HepG2 (cell line): ENCODE measurements around the gene PSMA2. TPM values are rescaled to one million over a fixed set of nuclear protein-coding genes. Genes with fewer than 3 reads are reported as not detected.

Experiments
- ARNTL ChIP-seq: sonication (generic); formaldehyde crosslinking; IDR thresholded peaks from 2 replicates; pipeline ENCODE4 v1.4.0; 2020; ENCODE audit warnings: mild to moderate bottlenecking, missing genetic modification reagents
- CENPT ChIP-seq: sonication (generic); formaldehyde crosslinking; IDR thresholded peaks from 2 replicates; pipeline ENCODE4 v1.8.0; 2022; ENCODE audit warnings: low read depth, mild to moderate bottlenecking, moderate library complexity, missing genetic modification reagents
- HDAC2 ChIP-seq: sonication (generic); formaldehyde crosslinking; IDR thresholded peaks from 2 replicates; pipeline ENCODE4 v1.4.0; 2020; ENCODE audit warnings: missing genetic modification reagents
- HNRNPLL ChIP-seq: fragments of 200-400 bp; formaldehyde crosslinking; IDR thresholded peaks from 2 replicates; pipeline ENCODE4 v1.6.1; 2017; ENCODE audit warnings: mild to moderate bottlenecking, low read depth, low read length; ENCODE audit not compliant: poor library complexity, severe bottlenecking
- KMT2B ChIP-seq: IDR thresholded peaks from 2 replicates; pipeline ENCODE4 v1.6.1; 2016; ENCODE audit warnings: missing genetic modification reagents, missing compliant biosample characterization
- MED13 ChIP-seq: sonication (generic); formaldehyde crosslinking; IDR thresholded peaks from 2 replicates; pipeline ENCODE4 v1.5.0; 2020; ENCODE audit warnings: missing genetic modification reagents
- NFYB ChIP-seq: sonication (generic); formaldehyde crosslinking; IDR thresholded peaks from 2 replicates; pipeline ENCODE4 v1.4.0; 2020; ENCODE audit warnings: missing genetic modification reagents
- NONO ChIP-seq, 2 experiments: fragments of 450-650 bp in 1 of 2; sonication (generic) in 1 of 2; formaldehyde crosslinking in 1 of 2; IDR thresholded peaks in 1 of 2; conservative IDR thresholded peaks in 1 of 2; 2 replicates each; pipeline versions ENCODE4 v1.6.1 to v1.8.0; 2017 to 2022; ENCODE audit warnings: mild to moderate bottlenecking in 1 of 2, missing genetic modification reagents in 1 of 2, moderate library complexity in 1 of 2
- SETDB1 ChIP-seq: sonication (generic); formaldehyde crosslinking; IDR thresholded peaks from 2 replicates; pipeline ENCODE4 v1.5.1; 2020; ENCODE audit warnings: missing genetic modification reagents, mild to moderate bottlenecking, borderline replicate concordance
- SMARCE1 ChIP-seq: fragments of 450-650 bp; IDR thresholded peaks from 2 replicates; pipeline ENCODE4 v1.6.1; 2017; ENCODE audit warnings: borderline replicate concordance
- SUZ12 ChIP-seq: fragments of 150-350 bp; IDR thresholded peaks from 2 replicates; pipeline ENCODE4 v1.6.1; 2014; ENCODE audit warnings: low read depth, low read length
- TBX3 ChIP-seq: fragments of 450-650 bp; IDR thresholded peaks from 2 replicates; pipeline ENCODE4 v1.6.1; 2017; ENCODE audit warnings: antibody characterized with exemption, mild to moderate bottlenecking, inconsistent platforms, borderline replicate concordance
- ZFP1 ChIP-seq: IDR thresholded peaks from 2 replicates; pipeline ENCODE4 v1.6.1; 2016
- ZNF670 ChIP-seq: sonication (generic); formaldehyde crosslinking; IDR thresholded peaks from 2 replicates; pipeline ENCODE4 v1.8.0; 2022; ENCODE audit warnings: mild to moderate bottlenecking, missing genetic modification reagents, borderline replicate concordance
- ZNF766 ChIP-seq: sonication (generic); formaldehyde crosslinking; IDR thresholded peaks from 2 replicates; pipeline ENCODE4 v1.5.0; 2020; ENCODE audit warnings: missing genetic modification reagents, borderline replicate concordance
- polyA plus RNA-seq, 8 experiments: library from polyadenylated mRNA; depleted of rRNA in 3 of 8; stranded (reverse) in 7 of 8; unstranded in 1 of 8; fragments of >200 nt; fragmentation: Illumina TruSeq in 4 of 8; extraction: Trizol in 4 of 8; gene quantifications; 2 replicates each; pipeline versions ENCODE4 v1.2.1 to v1.2.3, GENCODE V29; 2011 to 2016; ENCODE audit warnings: low read depth in 4 of 8, missing spikeins in 1 of 8, mixed read lengths in 1 of 8; ENCODE audit not compliant: insufficient read depth in 1 of 8
- total RNA-seq, 5 experiments: library from RNA; depleted of rRNA; stranded (reverse); fragments of >200 nt; fragmentation: Illumina TruSeq; extraction: Trizol; gene quantifications; 2 replicates each; pipeline ENCODE4 v1.2.3, GENCODE V29; 2016; ENCODE audit warnings: low read depth in 1 of 5
- TF ChIP-seq, protein P1 (sequence below): sonication (generic); formaldehyde crosslinking; IDR thresholded peaks from 2 replicates; pipeline ENCODE4 v1.4.0; 2020; ENCODE audit warnings: missing genetic modification reagents, borderline replicate concordance
- TF ChIP-seq, protein P2 (sequence below): sonication (generic); formaldehyde crosslinking; IDR thresholded peaks from 2 replicates; pipeline ENCODE4 v1.4.0; 2020; ENCODE audit warnings: mild to moderate bottlenecking, low read depth, missing genetic modification reagents
- TF ChIP-seq, protein P3 (sequence below): IDR thresholded peaks from 2 replicates; pipeline ENCODE4 v1.6.1; 2016; ENCODE audit warnings: missing compliant biosample characterization, missing genetic modification reagents, borderline replicate concordance
- TF ChIP-seq, protein P4 (sequence below): sonication (generic); formaldehyde crosslinking; IDR thresholded peaks from 2 replicates; pipeline ENCODE4 v1.5.0; 2020; ENCODE audit warnings: missing genetic modification reagents, mild to moderate bottlenecking, borderline replicate concordance
- TF ChIP-seq, protein P5 (sequence below): sonication (generic); formaldehyde crosslinking; IDR thresholded peaks from 2 replicates; pipeline ENCODE4 v1.4.0; 2020; ENCODE audit warnings: mild to moderate bottlenecking, missing genetic modification reagents
- TF ChIP-seq, protein P6 (sequence below): sonication (generic); formaldehyde crosslinking; IDR thresholded peaks from 2 replicates; pipeline ENCODE4 v1.8.0; 2022; ENCODE audit warnings: mild to moderate bottlenecking, missing genetic modification reagents, moderate library complexity

The PSMA2 gene
- total and polyA plus RNA-seq, 2 of the 13 experiments (the other 11 are each of a cell fraction or from before 2014, with no cell fraction given) = 125 to 266 TPM

DNA sequence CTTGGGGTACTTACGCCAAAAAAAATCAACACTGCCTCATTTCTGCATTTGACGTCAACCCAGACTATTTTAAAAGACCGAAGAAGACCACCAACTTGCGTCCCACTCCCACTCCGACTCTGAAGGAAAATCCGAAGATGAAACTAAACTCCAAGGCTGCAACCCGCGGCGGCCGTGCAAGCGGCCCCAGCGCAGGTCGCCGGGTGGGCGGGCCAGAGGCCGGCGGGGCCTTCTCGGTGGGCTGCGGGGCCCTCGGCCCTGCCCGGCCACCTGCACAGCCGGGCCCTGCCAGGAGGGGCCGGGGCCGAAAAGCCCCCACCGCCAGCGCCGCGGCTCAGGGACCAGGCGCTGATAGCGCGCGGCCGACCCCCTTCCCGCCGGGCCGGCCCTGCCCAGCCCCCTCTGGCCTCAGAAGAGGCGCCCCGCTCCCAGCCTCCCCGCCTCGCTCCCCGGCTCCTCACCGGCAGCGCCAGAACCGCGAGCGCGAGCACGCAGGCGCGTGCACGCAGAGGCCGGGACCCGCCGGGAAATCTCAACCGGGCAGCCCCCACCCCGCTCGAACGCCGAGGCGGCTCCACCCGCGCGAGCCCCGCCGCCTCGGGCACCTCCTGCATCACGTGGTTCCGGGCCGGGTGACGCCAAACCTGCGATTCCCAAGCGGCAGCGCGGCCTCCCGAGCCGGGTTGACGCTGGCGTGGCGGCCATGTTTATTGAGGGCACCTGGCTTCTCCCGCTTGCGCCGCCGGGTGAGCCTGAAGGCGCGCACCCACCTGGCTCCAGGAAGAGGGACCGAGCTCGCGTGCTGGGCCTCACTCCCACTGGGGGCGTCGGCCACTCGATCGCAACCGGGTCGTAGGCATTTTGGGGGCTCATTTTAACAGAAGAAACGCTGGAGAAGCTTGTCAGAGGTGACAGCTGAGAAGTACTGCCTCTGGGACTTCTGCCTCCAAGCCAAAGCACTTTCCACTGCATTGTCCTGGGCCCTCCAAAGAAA is 20.2 kb downstream of the PSMA2 start, which contains the start of gene C7orf25 (continued):
- TF ChIP-seq, protein P1, sequence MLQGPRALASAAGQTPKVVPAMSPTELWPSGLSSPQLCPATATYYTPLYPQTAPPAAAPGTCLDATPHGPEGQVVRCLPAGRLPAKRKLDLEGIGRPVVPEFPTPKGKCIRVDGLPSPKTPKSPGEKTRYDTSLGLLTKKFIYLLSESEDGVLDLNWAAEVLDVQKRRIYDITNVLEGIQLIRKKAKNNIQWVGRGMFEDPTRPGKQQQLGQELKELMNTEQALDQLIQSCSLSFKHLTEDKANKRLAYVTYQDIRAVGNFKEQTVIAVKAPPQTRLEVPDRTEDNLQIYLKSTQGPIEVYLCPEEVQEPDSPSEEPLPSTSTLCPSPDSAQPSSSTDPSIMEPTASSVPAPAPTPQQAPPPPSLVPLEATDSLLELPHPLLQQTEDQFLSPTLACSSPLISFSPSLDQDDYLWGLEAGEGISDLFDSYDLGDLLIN (CRISPR knock-in tag) = no peak; the same call in 1 of the 2 replicates
- TF ChIP-seq HDAC2 (CRISPR knock-in tag) (peak; percentile 64; the same call in 1 of the 2 replicates), ZFP1 (CRISPR knock-in tag) (no peak), MED13 (CRISPR knock-in tag) (no peak), HNRNPLL (peak; percentile 67), SETDB1 (CRISPR knock-in tag) (no peak), NFYB (CRISPR knock-in tag) (no peak), ARNTL (peak; percentile 57; the same call in 1 of the 2 replicates), KMT2B (CRISPR knock-in tag) (peak; percentile 91), SMARCE1 (no peak), ZNF670 (CRISPR knock-in tag) (no peak), ZNF766 (peak; percentile 79; the same call in 1 of the 2 replicates), NONO (IDR thresholded peaks at IDR 0.05) (no peak), NONO (CRISPR knock-in tag; conservative IDR thresholded peaks at IDR 0.05) (peak; percentile 85), SUZ12 (no peak; the same call in 1 of the 2 replicates), CENPT (CRISPR knock-in tag) (0 out of 2 replicates have a peak, but pooled peaks have one; percentile 71), TBX3 (peak; percentile 59; the same call in 1 of the 2 replicates)
- TF ChIP-seq, protein P2, sequence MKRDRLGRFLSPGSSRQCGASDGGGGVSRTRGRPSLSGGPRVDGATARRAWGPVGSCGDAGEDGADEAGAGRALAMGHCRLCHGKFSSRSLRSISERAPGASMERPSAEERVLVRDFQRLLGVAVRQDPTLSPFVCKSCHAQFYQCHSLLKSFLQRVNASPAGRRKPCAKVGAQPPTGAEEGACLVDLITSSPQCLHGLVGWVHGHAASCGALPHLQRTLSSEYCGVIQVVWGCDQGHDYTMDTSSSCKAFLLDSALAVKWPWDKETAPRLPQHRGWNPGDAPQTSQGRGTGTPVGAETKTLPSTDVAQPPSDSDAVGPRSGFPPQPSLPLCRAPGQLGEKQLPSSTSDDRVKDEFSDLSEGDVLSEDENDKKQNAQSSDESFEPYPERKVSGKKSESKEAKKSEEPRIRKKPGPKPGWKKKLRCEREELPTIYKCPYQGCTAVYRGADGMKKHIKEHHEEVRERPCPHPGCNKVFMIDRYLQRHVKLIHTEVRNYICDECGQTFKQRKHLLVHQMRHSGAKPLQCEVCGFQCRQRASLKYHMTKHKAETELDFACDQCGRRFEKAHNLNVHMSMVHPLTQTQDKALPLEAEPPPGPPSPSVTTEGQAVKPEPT (CRISPR knock-in tag) = 0 out of 2 replicates have a peak, but pooled peaks have one; percentile 16
- TF ChIP-seq, protein P3, sequence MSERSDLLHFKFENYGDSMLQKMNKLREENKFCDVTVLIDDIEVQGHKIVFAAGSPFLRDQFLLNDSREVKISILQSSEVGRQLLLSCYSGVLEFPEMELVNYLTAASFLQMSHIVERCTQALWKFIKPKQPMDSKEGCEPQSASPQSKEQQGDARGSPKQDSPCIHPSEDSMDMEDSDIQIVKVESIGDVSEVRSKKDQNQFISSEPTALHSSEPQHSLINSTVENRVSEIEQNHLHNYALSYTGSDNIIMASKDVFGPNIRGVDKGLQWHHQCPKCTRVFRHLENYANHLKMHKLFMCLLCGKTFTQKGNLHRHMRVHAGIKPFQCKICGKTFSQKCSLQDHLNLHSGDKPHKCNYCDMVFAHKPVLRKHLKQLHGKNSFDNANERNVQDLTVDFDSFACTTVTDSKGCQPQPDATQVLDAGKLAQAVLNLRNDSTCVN (CRISPR knock-in tag) = peak; percentile 86
- TF ChIP-seq, protein P4, sequence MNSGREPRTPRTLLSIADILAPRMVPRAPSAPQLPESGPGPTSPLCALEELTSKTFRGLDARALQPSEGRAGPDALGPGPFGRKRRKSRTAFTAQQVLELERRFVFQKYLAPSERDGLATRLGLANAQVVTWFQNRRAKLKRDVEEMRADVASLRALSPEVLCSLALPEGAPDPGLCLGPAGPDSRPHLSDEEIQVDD (CRISPR knock-in tag) = no peak; the same call in 1 of the 2 replicates
- TF ChIP-seq, protein P5, sequence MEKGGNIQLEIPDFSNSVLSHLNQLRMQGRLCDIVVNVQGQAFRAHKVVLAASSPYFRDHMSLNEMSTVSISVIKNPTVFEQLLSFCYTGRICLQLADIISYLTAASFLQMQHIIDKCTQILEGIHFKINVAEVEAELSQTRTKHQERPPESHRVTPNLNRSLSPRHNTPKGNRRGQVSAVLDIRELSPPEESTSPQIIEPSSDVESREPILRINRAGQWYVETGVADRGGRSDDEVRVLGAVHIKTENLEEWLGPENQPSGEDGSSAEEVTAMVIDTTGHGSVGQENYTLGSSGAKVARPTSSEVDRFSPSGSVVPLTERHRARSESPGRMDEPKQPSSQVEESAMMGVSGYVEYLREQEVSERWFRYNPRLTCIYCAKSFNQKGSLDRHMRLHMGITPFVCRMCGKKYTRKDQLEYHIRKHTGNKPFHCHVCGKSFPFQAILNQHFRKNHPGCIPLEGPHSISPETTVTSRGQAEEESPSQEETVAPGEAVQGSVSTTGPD (CRISPR knock-in tag) = no peak
- TF ChIP-seq, protein P6, sequence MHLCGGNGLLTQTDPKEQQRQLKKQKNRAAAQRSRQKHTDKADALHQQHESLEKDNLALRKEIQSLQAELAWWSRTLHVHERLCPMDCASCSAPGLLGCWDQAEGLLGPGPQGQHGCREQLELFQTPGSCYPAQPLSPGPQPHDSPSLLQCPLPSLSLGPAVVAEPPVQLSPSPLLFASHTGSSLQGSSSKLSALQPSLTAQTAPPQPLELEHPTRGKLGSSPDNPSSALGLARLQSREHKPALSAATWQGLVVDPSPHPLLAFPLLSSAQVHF = peak; percentile 36; the same call in 1 of the 2 replicates
